ENCODE data around the gene TSN. TPM values are rescaled to one million over a fixed set of nuclear protein-coding genes. Genes with fewer than 3 reads are reported as not detected.
"Not testable (repeated sequence)": the region's sequence is repeated elsewhere in the genome, so short reads cannot be mapped to it uniquely, and the experiment has no call there.

The TSN gene
- total RNA-seq, 1 experiment from 2014 or later, result 45.4 TPM

DNA sequence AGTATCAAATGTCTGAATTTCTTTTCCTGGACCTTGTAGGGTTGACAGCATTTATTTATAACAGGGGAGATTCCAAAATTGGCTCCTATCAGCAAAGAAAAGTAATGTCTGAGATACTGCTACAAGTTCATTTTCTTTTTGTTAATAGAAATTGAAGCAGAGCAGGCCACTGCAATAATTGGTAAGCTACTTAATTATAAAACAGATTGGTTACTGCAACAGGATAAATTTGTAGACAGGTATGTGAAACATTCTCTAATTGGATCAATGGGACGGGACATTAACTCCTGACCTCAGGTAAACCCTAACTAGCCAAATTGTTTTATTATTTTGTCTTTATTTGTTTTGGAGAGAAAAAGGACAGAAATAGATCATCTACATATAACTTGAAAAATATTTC is 39.3 kb upstream of the TSN start:
- no peaks in the 10 kb centered on the region for H3K9me3 ChIP-seq (ENCODE audit: low read length)
- DNase-seq, result no peak
- H3K4me2 ChIP-seq (ENCODE audit: low read depth, low read length, poor library complexity, severe bottlenecking), result no peak overlapping the region
- H3K9ac ChIP-seq (ENCODE audit: low read length), result no peak overlapping the region
- no peaks in the 10 kb centered on the region for H3K9me2 ChIP-seq (replicated peaks; ENCODE audit: insufficient read depth, low read length)
- H4K20me1 ChIP-seq (ENCODE audit: insufficient read depth, low read depth, low read length), result no peaks in the 10 kb centered on the region
- H3K4me3 ChIP-seq (ENCODE audit: low read length), result no peak overlapping the region
- no peak overlapping the region for H2AFZ ChIP-seq (ENCODE audit: low read length)
- no peaks in the 10 kb centered on the region for H3K36me3 ChIP-seq (ENCODE audit: insufficient read depth, low read length)
- no peaks in the 10 kb centered on the region for H3K79me2 ChIP-seq (ENCODE audit: low read length)
- H3K27ac ChIP-seq (ENCODE audit: low read length), result no peak overlapping the region
- no peaks in the 10 kb centered on the region for H3K27me3 ChIP-seq (ENCODE audit: low read length)
- H3K4me1 ChIP-seq (ENCODE audit: low read length), result peaks cover 4% of the 10 kb centered on the region; the same call in 1 of the 2 replicates

DNA sequence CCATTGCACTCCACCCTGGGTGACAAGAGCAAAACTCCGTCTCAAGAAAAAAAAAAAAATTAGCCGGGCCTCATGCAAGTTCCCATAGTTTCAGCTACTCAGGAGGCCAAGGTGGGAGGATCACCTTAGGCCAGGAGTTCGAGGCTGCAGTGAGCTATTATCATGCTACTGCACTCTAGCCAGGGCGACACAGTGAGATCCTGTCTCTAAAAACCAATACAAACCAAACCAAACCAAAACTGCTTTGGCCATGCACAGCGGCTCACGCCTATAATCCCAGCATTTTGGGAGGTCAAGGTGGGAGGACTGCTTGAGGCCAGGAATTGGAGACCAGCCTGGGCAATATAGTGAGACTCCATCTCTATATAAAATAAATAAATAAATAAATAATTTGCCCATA is 37.9 kb upstream of the TSN start:
- Histone ChIP-seq H3K79me2 (ENCODE audit: low read length) (no peaks in the 10 kb centered on the region), H3K9me2 (replicated peaks; ENCODE audit: insufficient read depth, low read length) (no peaks in the 10 kb centered on the region), H2AFZ (ENCODE audit: low read length) (no peak overlapping the region), H3K27me3 (ENCODE audit: low read length) (no peaks in the 10 kb centered on the region), H3K27ac (ENCODE audit: low read length) (no peak overlapping the region), H3K4me2 (ENCODE audit: low read depth, low read length, poor library complexity, severe bottlenecking) (no peak overlapping the region), H4K20me1 (ENCODE audit: insufficient read depth, low read depth, low read length) (no peaks in the 10 kb centered on the region), H3K4me3 (ENCODE audit: low read length) (no peak overlapping the region), H3K9me3 (ENCODE audit: low read length) (no peaks in the 10 kb centered on the region), H3K9ac (ENCODE audit: low read length) (no peak overlapping the region), H3K36me3 (ENCODE audit: insufficient read depth, low read length) (no peaks in the 10 kb centered on the region), H3K4me1 (ENCODE audit: low read length) (peaks cover 4% of the 10 kb centered on the region; the same call in 1 of the 2 replicates)
- no peak for DNase-seq

DNA sequence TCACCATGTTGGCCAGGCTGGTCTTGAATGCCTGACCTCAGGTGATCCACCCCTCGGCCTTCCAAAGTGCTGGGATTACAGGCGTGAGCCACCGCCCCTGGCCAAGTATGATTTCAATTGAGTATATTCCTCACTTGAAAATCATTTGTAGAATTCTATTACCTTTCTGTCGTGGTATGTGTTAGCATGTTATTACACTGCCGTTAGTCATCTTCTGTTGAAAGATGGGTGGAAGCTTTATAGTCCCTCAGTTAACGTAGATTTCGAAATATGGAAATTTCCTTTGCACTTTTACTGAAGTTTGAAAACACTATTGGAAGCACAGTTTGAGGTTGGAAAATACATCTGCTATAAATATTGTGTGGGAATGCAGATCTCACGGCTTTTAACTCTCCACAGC is 33.5 kb upstream of the TSN start:
- Histone ChIP-seq H3K9me3 (ENCODE audit: low read length) (no peaks in the 10 kb centered on the region), H4K20me1 (ENCODE audit: insufficient read depth, low read depth, low read length) (no peaks in the 10 kb centered on the region), H3K9ac (ENCODE audit: low read length) (no peak overlapping the region), H3K4me3 (ENCODE audit: low read length) (no peak overlapping the region), H3K36me3 (ENCODE audit: insufficient read depth, low read length) (peaks cover 4% of the 10 kb centered on the region), H3K27me3 (ENCODE audit: low read length) (no peaks in the 10 kb centered on the region), H3K9me2 (replicated peaks; ENCODE audit: insufficient read depth, low read length) (no peaks in the 10 kb centered on the region), H2AFZ (ENCODE audit: low read length) (no peak overlapping the region), H3K79me2 (ENCODE audit: low read length) (no peaks in the 10 kb centered on the region), H3K27ac (ENCODE audit: low read length) (no peak overlapping the region), H3K4me2 (ENCODE audit: low read depth, low read length, poor library complexity, severe bottlenecking) (no peak overlapping the region), H3K4me1 (ENCODE audit: low read length) (no peaks in the 10 kb centered on the region)
- DNase-seq, result no peak

DNA sequence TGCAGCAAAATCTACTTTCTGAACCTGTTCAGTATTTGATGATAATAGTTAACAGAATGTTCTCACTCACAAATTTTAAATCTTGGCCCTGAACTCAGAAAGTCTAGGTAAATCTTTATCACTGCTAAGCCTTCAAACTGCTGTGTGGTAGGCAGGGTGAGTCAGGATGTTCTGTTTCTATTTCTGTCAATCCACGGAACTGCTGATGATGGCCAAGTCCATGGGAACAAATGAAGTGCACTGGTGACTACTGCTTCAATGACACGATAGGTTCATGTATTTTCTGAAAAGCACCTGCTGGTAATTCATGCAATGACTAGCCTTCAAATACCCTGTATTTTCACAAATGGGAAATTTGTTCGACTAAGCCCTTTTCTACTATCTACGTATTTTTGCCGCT is 33.0 kb upstream of the TSN start:
- Histone ChIP-seq H3K4me1 (ENCODE audit: low read length) (no peaks in the 10 kb centered on the region), H3K79me2 (ENCODE audit: low read length) (no peaks in the 10 kb centered on the region), H3K9me3 (ENCODE audit: low read length) (no peaks in the 10 kb centered on the region), H4K20me1 (ENCODE audit: insufficient read depth, low read depth, low read length) (no peaks in the 10 kb centered on the region), H3K27ac (ENCODE audit: low read length) (no peak overlapping the region), H3K27me3 (ENCODE audit: low read length) (no peaks in the 10 kb centered on the region), H3K36me3 (ENCODE audit: insufficient read depth, low read length) (peaks cover 9% of the 10 kb centered on the region), H3K4me2 (ENCODE audit: low read depth, low read length, poor library complexity, severe bottlenecking) (no peak overlapping the region), H3K9ac (ENCODE audit: low read length) (no peak overlapping the region), H3K4me3 (ENCODE audit: low read length) (no peak overlapping the region), H3K9me2 (replicated peaks; ENCODE audit: insufficient read depth, low read length) (no peaks in the 10 kb centered on the region), H2AFZ (ENCODE audit: low read length) (no peak overlapping the region)
- no peak for DNase-seq

DNA sequence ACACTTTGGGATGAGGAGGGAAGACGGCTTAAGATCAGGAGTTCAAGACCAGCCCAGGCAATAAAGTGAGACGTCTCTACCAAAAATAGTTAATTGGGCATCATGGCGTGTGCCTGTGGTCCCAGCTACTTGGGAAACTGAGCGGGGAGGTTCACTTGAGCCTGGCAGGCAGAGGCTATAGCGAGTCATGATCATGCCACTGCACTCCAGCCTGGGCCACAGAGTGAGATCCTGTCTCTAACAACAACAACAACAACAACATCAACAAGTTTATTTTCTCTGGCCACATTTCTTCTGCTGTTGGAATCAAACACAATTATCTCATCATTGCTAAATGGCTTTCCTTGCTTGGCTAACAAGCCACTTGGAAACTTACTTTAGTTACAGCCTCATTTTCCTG is 32.1 kb upstream of the TSN start:
- Histone ChIP-seq H3K4me1 (ENCODE audit: low read length) (no peaks in the 10 kb centered on the region), H3K27me3 (ENCODE audit: low read length) (no peaks in the 10 kb centered on the region), H3K79me2 (ENCODE audit: low read length) (no peaks in the 10 kb centered on the region), H3K4me2 (ENCODE audit: low read depth, low read length, poor library complexity, severe bottlenecking) (no peak overlapping the region), H2AFZ (ENCODE audit: low read length) (no peak overlapping the region), H3K4me3 (ENCODE audit: low read length) (no peak overlapping the region), H3K9me2 (replicated peaks; ENCODE audit: insufficient read depth, low read length) (no peaks in the 10 kb centered on the region), H3K9ac (ENCODE audit: low read length) (no peak overlapping the region), H3K36me3 (ENCODE audit: insufficient read depth, low read length) (peaks cover 17% of the 10 kb centered on the region), H3K27ac (ENCODE audit: low read length) (no peak overlapping the region), H3K9me3 (ENCODE audit: low read length) (no peaks in the 10 kb centered on the region), H4K20me1 (ENCODE audit: insufficient read depth, low read depth, low read length) (no peaks in the 10 kb centered on the region)
- DNase-seq, result no peak

DNA sequence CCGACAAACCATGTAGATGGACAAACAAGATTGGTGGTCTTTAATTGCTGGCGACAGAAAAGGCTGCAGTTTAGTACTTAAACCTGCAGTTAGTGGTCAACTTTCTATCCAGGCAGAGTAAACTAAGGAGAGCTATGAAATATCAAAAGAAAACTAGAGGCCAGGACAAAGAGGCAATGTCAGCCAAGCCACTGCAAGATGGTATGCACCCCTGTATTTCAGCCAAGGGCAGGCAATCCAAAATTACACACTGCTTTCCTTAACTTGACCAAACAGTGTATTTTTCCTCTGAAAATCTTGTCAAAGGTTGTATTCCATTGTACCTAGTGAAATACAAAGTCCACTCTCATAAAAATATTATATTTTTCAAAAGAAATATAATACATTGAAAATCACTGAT is 28.1 kb upstream of the TSN start:
- no peak overlapping the region for H2AFZ ChIP-seq (ENCODE audit: low read length)
- H3K9ac ChIP-seq (ENCODE audit: low read length), result no peak overlapping the region
- no peaks in the 10 kb centered on the region for H3K4me1 ChIP-seq (ENCODE audit: low read length)
- no peak overlapping the region for H3K4me3 ChIP-seq (ENCODE audit: low read length)
- no peak overlapping the region for H3K4me2 ChIP-seq (ENCODE audit: low read depth, low read length, poor library complexity, severe bottlenecking)
- peaks cover 50% of the 10 kb centered on the region for H3K36me3 ChIP-seq (ENCODE audit: insufficient read depth, low read length)
- H4K20me1 ChIP-seq (ENCODE audit: insufficient read depth, low read depth, low read length), result 0 out of 2 replicates have a peak, but pooled peaks cover 19% of the 10 kb centered on the region
- H3K27ac ChIP-seq (ENCODE audit: low read length), result no peak overlapping the region
- no peak for DNase-seq
- H3K79me2 ChIP-seq (ENCODE audit: low read length), result no peaks in the 10 kb centered on the region
- no peaks in the 10 kb centered on the region for H3K27me3 ChIP-seq (ENCODE audit: low read length)
- no peaks in the 10 kb centered on the region for H3K9me3 ChIP-seq (ENCODE audit: low read length)
- no peaks in the 10 kb centered on the region for H3K9me2 ChIP-seq (replicated peaks; ENCODE audit: insufficient read depth, low read length)

DNA sequence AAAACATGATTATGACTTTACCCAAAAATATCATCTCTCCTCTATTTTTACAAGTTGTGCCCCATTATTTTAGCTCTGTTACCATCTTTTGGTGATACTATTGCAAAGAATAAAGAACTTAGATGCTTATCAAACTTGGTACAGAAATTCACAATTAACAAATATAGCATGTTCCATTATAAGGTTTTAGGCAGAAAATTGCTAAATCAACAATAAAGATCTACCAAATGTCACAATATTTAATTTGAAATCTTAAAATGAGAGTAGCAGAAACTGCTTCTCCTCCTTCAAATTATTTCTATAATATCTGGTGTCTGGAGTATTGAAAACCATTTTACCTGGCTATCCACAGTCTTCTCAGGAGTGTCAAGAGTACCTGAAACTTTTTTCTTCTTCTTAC is 27.5 kb upstream of the TSN start:
- DNase-seq, result no peak
- H3K27ac ChIP-seq (ENCODE audit: low read length), result no peak overlapping the region
- no peak overlapping the region for H3K4me2 ChIP-seq (ENCODE audit: low read depth, low read length, poor library complexity, severe bottlenecking)
- H3K79me2 ChIP-seq (ENCODE audit: low read length), result no peaks in the 10 kb centered on the region
- H3K9ac ChIP-seq (ENCODE audit: low read length), result no peak overlapping the region
- no peak overlapping the region for H3K4me3 ChIP-seq (ENCODE audit: low read length)
- H3K36me3 ChIP-seq (ENCODE audit: insufficient read depth, low read length), result peaks cover 52% of the 10 kb centered on the region
- no peaks in the 10 kb centered on the region for H3K27me3 ChIP-seq (ENCODE audit: low read length)
- H3K9me2 ChIP-seq (replicated peaks; ENCODE audit: insufficient read depth, low read length), result no peaks in the 10 kb centered on the region
- H2AFZ ChIP-seq (ENCODE audit: low read length), result no peak overlapping the region
- no peaks in the 10 kb centered on the region for H3K9me3 ChIP-seq (ENCODE audit: low read length)
- 0 out of 2 replicates have a peak, but pooled peaks cover 19% of the 10 kb centered on the region for H4K20me1 ChIP-seq (ENCODE audit: insufficient read depth, low read depth, low read length)
- H3K4me1 ChIP-seq (ENCODE audit: low read length), result no peaks in the 10 kb centered on the region

DNA sequence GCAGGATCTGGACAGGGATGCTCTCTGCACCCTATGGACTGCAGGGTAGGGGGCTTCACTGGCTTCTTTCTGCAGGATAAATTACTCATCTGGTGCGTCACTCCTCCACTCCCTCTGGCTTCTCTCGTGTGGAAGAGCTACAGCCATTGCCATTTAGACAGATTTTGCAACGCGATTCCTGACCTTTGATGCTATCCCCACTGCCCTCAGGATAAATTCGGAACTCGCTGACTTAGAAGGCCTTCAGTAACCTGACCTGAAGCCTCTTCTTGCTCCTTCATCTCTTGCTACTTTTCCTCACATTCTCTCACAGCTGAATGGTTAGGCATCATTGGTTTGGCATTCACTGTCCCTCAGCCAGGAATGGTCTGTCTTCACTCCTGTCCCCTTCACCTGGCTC is 24.1 kb upstream of the TSN start:
- H3K27me3 ChIP-seq (ENCODE audit: low read length), result no peaks in the 10 kb centered on the region
- H2AFZ ChIP-seq (ENCODE audit: low read length), result no peak overlapping the region
- no peaks in the 10 kb centered on the region for H3K9me3 ChIP-seq (ENCODE audit: low read length)
- no peak overlapping the region for H3K27ac ChIP-seq (ENCODE audit: low read length)
- no peak overlapping the region for H3K4me3 ChIP-seq (ENCODE audit: low read length)
- H3K36me3 ChIP-seq (ENCODE audit: insufficient read depth, low read length), result peaks cover 72% of the 10 kb centered on the region
- H3K79me2 ChIP-seq (ENCODE audit: low read length), result peaks cover 27% of the 10 kb centered on the region
- no peaks in the 10 kb centered on the region for H3K9me2 ChIP-seq (replicated peaks; ENCODE audit: insufficient read depth, low read length)
- H3K4me1 ChIP-seq (ENCODE audit: low read length), result peaks cover 11% of the 10 kb centered on the region
- H3K9ac ChIP-seq (ENCODE audit: low read length), result no peak overlapping the region
- peaks cover 44% of the 10 kb centered on the region for H4K20me1 ChIP-seq (ENCODE audit: insufficient read depth, low read depth, low read length)
- no peak for DNase-seq
- no peak overlapping the region for H3K4me2 ChIP-seq (ENCODE audit: low read depth, low read length, poor library complexity, severe bottlenecking)

DNA sequence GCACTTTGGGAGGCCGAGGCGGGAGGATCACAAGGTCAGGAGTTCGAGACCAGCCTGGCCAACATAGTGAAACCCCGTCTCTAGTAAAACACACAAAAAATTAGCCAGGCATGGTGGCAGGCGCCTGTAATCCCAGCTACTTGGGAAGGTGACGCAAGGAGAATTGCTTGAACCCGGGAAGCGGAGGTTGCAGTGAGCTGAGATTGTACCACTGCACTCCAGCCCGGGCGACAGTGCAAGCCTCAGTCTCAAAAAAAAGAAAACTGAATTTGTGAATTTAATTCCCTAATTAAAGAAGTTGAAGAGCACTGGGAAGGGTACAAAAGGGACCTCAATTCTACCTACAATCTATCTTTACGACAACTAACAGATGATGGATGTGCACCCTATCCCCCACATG is 20.9 kb upstream of the TSN start:
- peaks cover 45% of the 10 kb centered on the region for H3K36me3 ChIP-seq (ENCODE audit: insufficient read depth, low read length)
- H2AFZ ChIP-seq (ENCODE audit: low read length); H3K4me3 ChIP-seq (ENCODE audit: low read length); H3K4me2 ChIP-seq (ENCODE audit: low read depth, low read length, poor library complexity, severe bottlenecking); H3K27ac ChIP-seq (ENCODE audit: low read length); DNase-seq; H3K9me3 ChIP-seq (ENCODE audit: low read length); H3K9ac ChIP-seq (ENCODE audit: low read length); H3K27me3 ChIP-seq (ENCODE audit: low read length); H3K9me2 ChIP-seq (replicated peaks; ENCODE audit: insufficient read depth, low read length): not testable (repeated sequence)
- H4K20me1 ChIP-seq (ENCODE audit: insufficient read depth, low read depth, low read length), result peaks cover 37% of the 10 kb centered on the region
- peaks cover 30% of the 10 kb centered on the region for H3K79me2 ChIP-seq (ENCODE audit: low read length)
- H3K4me1 ChIP-seq (ENCODE audit: low read length), result peaks cover 16% of the 10 kb centered on the region

All from Karpas-422 (cell line).